ENCODE measurements around the gene LRRC14B. TPM values are rescaled to one million over a fixed set of nuclear protein-coding genes. Genes with fewer than 3 reads are reported as not detected.
"Not testable (repeated sequence)": the region's sequence is repeated elsewhere in the genome, so short reads cannot be mapped to it uniquely, and the experiment has no call there.

Gene LRRC14B
- total RNA-seq, 1 experiment from 2014 or later = not detected

- Mint-ChIP-seq H3K4me1 (ENCODE audit: low read depth, unreplicated experiment) (no peaks in the 10 kb centered on the region), H3K36me3 (ENCODE audit: insufficient read depth, unreplicated experiment) (peaks cover 4% of the 10 kb centered on the region), H3K4me3 (ENCODE audit: low read depth, unreplicated experiment) (no peak overlapping the region), H3K9me3 (ENCODE audit: low read depth, unreplicated experiment) (no peaks in the 10 kb centered on the region), H3K27ac (ENCODE audit: unreplicated experiment) (no peak overlapping the region), H3K27me3 (ENCODE audit: unreplicated experiment) (peaks cover 35% of the 10 kb centered on the region)
- CTCF ChIA-PET = interaction anchor here (0.5 kb wide), 1 partner anchor 9 kb away, joined by 3 read pairs; no protein-coding TSS in a partner anchor
- TF ChIP-seq CTCF (IDR thresholded peaks at IDR 0.05; ENCODE audit: unreplicated experiment) = no peak
- no peak for DNase-seq
- intact Hi-C loops (cut with micrococcal nuclease; ENCODE audit: unreplicated experiment) = no loop called here
- BruUV-seq (replicated peaks) = no TSS peak
Observed at GRCh38 chr5:163338-163620, 28.0 kb upstream of the LRRC14B start.

- DNase-seq = no peak
- Mint-ChIP-seq H3K4me1 (ENCODE audit: low read depth, unreplicated experiment) (no peaks in the 10 kb centered on the region), H3K4me3 (ENCODE audit: low read depth, unreplicated experiment) (no peak overlapping the region), H3K27ac (ENCODE audit: unreplicated experiment) (no peak overlapping the region), H3K36me3 (ENCODE audit: insufficient read depth, unreplicated experiment) (peaks cover 4% of the 10 kb centered on the region), H3K9me3 (ENCODE audit: low read depth, unreplicated experiment) (no peaks in the 10 kb centered on the region), H3K27me3 (ENCODE audit: unreplicated experiment) (peaks cover 32% of the 10 kb centered on the region)
- intact Hi-C loops (cut with micrococcal nuclease; ENCODE audit: unreplicated experiment) = no loop called here
- no TSS peak for BruUV-seq (replicated peaks)
- CTCF ChIA-PET = interaction anchor here (0.5 kb wide), 1 partner anchor 9 kb away, joined by 3 read pairs; no protein-coding TSS in a partner anchor
- TF ChIP-seq CTCF (IDR thresholded peaks at IDR 0.05; ENCODE audit: unreplicated experiment) = no peak
Observed at GRCh38 chr5:163841-164240, 27.5 kb upstream of the LRRC14B start.

GRCh38 chr5:164244-164643 lies 27.1 kb upstream of the LRRC14B start:
- Mint-ChIP-seq H3K36me3 (ENCODE audit: insufficient read depth, unreplicated experiment) (peaks cover 4% of the 10 kb centered on the region), H3K9me3 (ENCODE audit: low read depth, unreplicated experiment) (no peaks in the 10 kb centered on the region), H3K27ac (ENCODE audit: unreplicated experiment) (no peak overlapping the region), H3K4me3 (ENCODE audit: low read depth, unreplicated experiment) (no peak overlapping the region), H3K4me1 (ENCODE audit: low read depth, unreplicated experiment) (no peaks in the 10 kb centered on the region), H3K27me3 (ENCODE audit: unreplicated experiment) (peaks cover 28% of the 10 kb centered on the region)
- intact Hi-C loops (cut with micrococcal nuclease; ENCODE audit: unreplicated experiment) = no loop called here
- no peak for TF ChIP-seq CTCF (IDR thresholded peaks at IDR 0.05; ENCODE audit: unreplicated experiment)
- no TSS peak for BruUV-seq (replicated peaks)
- DNase-seq = no peak
- CTCF ChIA-PET = no interaction called here

- CTCF ChIA-PET; H3K4me1 Mint-ChIP-seq (ENCODE audit: low read depth, unreplicated experiment): not testable (repeated sequence)
Observed at GRCh38 chr5:164783-165182, 26.5 kb upstream of the LRRC14B start.

GRCh38 chr5:166441-167372 lies 24.6 kb upstream of the LRRC14B start:
- no TSS peak for BruUV-seq (replicated peaks)
- Mint-ChIP-seq H3K36me3 (ENCODE audit: insufficient read depth, unreplicated experiment) (peaks cover 9% of the 10 kb centered on the region), H3K4me1 (ENCODE audit: low read depth, unreplicated experiment) (no peaks in the 10 kb centered on the region), H3K27me3 (ENCODE audit: unreplicated experiment) (peaks cover 3% of the 10 kb centered on the region), H3K9me3 (ENCODE audit: low read depth, unreplicated experiment) (no peaks in the 10 kb centered on the region), H3K4me3 (ENCODE audit: low read depth, unreplicated experiment) (no peak overlapping the region), H3K27ac (ENCODE audit: unreplicated experiment) (no peak overlapping the region)
- CTCF ChIA-PET = interaction anchor here (0.6 kb wide), 1 partner anchor 72 kb away, joined by 4 read pairs; no protein-coding TSS in a partner anchor
- intact Hi-C loops (cut with micrococcal nuclease; ENCODE audit: unreplicated experiment) = no loop called here
- no peak for DNase-seq
- no peak for TF ChIP-seq CTCF (IDR thresholded peaks at IDR 0.05; ENCODE audit: unreplicated experiment)

More at GRCh38 chr5:164783-165182, 26.5 kb upstream of the LRRC14B start:
- intact Hi-C loops (cut with micrococcal nuclease; ENCODE audit: unreplicated experiment); H3K4me3 Mint-ChIP-seq (ENCODE audit: low read depth, unreplicated experiment); DNase-seq; H3K36me3 Mint-ChIP-seq (ENCODE audit: insufficient read depth, unreplicated experiment); H3K9me3 Mint-ChIP-seq (ENCODE audit: low read depth, unreplicated experiment); H3K27ac Mint-ChIP-seq (ENCODE audit: unreplicated experiment); BruUV-seq (replicated peaks): not testable (repeated sequence)
- H3K27me3 Mint-ChIP-seq (ENCODE audit: unreplicated experiment) = peaks cover 22% of the 10 kb centered on the region
